Measurements from ENCODE around the gene IGSF3. TPM values are rescaled to one million over a fixed set of nuclear protein-coding genes. Genes with fewer than 3 reads are reported as not detected.

Gene IGSF3
- total and polyA plus RNA-seq, 2 donors (not counting 1 experiment from before 2014, with no cell fraction given), result under 0.01 to 0.02 TPM

DNA sequence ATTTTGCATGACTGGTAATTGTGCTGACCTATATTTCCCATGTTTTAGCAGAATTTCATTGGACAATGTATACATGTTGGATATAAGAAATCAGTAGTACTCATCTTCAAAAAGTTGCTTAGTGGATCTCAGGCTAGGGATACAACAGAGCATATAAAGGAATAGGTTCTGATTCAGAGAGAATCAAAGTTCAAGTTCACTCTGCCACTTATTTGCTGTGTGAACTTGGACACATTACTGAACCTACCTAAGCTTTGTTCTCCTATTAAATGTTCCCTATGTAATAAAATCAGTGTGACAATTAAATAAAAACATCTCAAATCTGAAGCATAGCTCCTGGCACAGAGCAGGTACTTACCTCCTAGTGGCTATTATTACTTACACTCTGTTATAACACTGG is 106.0 kb downstream of the IGSF3 start:
- Histone ChIP-seq H3K9ac (ENCODE audit: insufficient read depth, low read length) (no peak overlapping the region), H3K27me3 (ENCODE audit: control insufficient read depth, insufficient read depth, low read length) (no peaks in the 10 kb centered on the region), H3K79me2 (ENCODE audit: control insufficient read depth, insufficient read depth, low read length) (no peaks in the 10 kb centered on the region), H3K4me1 (ENCODE audit: control insufficient read depth, extremely low read depth, insufficient read depth, low read length) (no peaks in the 10 kb centered on the region), H3K9me3 (ENCODE audit: control insufficient read depth, insufficient read depth, low read depth, low read length) (no peaks in the 10 kb centered on the region), H3K36me3 (ENCODE audit: control insufficient read depth, insufficient read depth, low read length) (no peaks in the 10 kb centered on the region), H2AFZ (ENCODE audit: low read length) (no peak overlapping the region), H3K4me2 (ENCODE audit: extremely low read depth, insufficient read depth, low read length) (no peak overlapping the region), H3K4me3 (replicated peaks in 1 of 4; ENCODE audit: control extremely low read depth in 1 of 4, insufficient read depth in 1 of 4, low read depth in 3 of 4, low read length in 4 of 4) (no peak overlapping the region), H4K20me1 (ENCODE audit: control insufficient read depth, extremely low read depth, insufficient read depth, low read length) (no peaks in the 10 kb centered on the region), H3K27ac (ENCODE audit: insufficient read depth, low read length) (no peak overlapping the region)
- TF ChIP-seq, protein P1, sequence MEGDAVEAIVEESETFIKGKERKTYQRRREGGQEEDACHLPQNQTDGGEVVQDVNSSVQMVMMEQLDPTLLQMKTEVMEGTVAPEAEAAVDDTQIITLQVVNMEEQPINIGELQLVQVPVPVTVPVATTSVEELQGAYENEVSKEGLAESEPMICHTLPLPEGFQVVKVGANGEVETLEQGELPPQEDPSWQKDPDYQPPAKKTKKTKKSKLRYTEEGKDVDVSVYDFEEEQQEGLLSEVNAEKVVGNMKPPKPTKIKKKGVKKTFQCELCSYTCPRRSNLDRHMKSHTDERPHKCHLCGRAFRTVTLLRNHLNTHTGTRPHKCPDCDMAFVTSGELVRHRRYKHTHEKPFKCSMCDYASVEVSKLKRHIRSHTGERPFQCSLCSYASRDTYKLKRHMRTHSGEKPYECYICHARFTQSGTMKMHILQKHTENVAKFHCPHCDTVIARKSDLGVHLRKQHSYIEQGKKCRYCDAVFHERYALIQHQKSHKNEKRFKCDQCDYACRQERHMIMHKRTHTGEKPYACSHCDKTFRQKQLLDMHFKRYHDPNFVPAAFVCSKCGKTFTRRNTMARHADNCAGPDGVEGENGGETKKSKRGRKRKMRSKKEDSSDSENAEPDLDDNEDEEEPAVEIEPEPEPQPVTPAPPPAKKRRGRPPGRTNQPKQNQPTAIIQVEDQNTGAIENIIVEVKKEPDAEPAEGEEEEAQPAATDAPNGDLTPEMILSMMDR (conservative IDR thresholded peaks at IDR 0.05 in 1 of 2, IDR thresholded peaks at IDR 0.05 in 1 of 2; ENCODE audit: low read depth in 1 of 2, low read length in 2 of 2), result no peak
- no peak for TF ChIP-seq EZH2 (IDR thresholded peaks at IDR 0.05; ENCODE audit: low read length, missing control alignments)
- no peak for DNase-seq (ENCODE audit: low read depth in 2 of 2)

DNA sequence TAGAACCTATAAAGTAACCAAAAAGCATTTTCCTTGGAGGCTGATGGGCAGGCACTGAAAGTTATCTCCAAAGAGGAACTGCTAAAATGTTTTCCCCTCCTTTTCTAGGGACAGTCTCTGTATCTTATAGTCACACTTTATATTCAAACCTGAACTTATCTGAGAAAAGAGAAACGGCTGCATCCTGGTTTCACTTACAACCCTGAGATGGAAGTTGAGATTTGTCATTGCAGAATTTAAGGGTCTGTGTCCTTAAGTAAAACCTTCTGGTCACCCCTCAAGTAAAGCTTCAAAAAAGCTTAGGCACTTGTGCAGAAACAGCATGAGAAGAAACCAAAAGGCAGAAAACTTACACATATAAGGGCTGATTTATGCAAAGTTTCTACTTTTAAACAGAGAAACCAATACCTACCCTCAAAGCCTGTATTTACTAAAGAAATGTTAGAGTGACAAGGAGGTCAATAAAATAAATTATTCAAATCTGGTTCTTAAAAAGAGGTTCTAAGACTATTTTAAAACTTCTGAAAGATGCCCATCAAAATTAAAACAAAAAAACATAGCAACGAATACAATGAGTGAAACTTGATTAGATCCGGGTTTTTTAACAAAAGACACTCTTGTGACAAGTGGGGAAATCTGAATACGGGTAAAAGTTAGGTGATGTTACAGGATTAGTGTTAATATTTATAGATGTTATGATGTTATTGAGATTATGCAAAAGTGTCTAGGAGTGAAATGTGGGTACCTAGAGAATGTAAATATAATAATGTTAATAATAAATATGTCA is 106.6 kb downstream of the IGSF3 start:
- Histone ChIP-seq H3K9ac (ENCODE audit: insufficient read depth, low read length) (no peak overlapping the region), H3K4me3 (replicated peaks in 1 of 4; ENCODE audit: control extremely low read depth in 1 of 4, insufficient read depth in 1 of 4, low read depth in 3 of 4, low read length in 4 of 4) (no peak overlapping the region), H3K79me2 (ENCODE audit: control insufficient read depth, insufficient read depth, low read length) (no peaks in the 10 kb centered on the region), H3K36me3 (ENCODE audit: control insufficient read depth, insufficient read depth, low read length) (no peaks in the 10 kb centered on the region), H3K4me2 (ENCODE audit: extremely low read depth, insufficient read depth, low read length) (no peak overlapping the region), H3K4me1 (ENCODE audit: control insufficient read depth, extremely low read depth, insufficient read depth, low read length) (no peaks in the 10 kb centered on the region), H3K9me3 (ENCODE audit: control insufficient read depth, insufficient read depth, low read depth, low read length) (no peaks in the 10 kb centered on the region), H2AFZ (ENCODE audit: low read length) (no peak overlapping the region), H3K27me3 (ENCODE audit: control insufficient read depth, insufficient read depth, low read length) (no peaks in the 10 kb centered on the region), H4K20me1 (ENCODE audit: control insufficient read depth, extremely low read depth, insufficient read depth, low read length) (no peaks in the 10 kb centered on the region), H3K27ac (ENCODE audit: insufficient read depth, low read length) (no peak overlapping the region)
- no peak for DNase-seq (ENCODE audit: low read depth in 2 of 2)
- TF ChIP-seq, protein P1 (conservative IDR thresholded peaks at IDR 0.05 in 1 of 2, IDR thresholded peaks at IDR 0.05 in 1 of 2; ENCODE audit: low read depth in 1 of 2, low read length in 2 of 2), result no peak
- no peak for TF ChIP-seq EZH2 (IDR thresholded peaks at IDR 0.05; ENCODE audit: low read length, missing control alignments)

DNA sequence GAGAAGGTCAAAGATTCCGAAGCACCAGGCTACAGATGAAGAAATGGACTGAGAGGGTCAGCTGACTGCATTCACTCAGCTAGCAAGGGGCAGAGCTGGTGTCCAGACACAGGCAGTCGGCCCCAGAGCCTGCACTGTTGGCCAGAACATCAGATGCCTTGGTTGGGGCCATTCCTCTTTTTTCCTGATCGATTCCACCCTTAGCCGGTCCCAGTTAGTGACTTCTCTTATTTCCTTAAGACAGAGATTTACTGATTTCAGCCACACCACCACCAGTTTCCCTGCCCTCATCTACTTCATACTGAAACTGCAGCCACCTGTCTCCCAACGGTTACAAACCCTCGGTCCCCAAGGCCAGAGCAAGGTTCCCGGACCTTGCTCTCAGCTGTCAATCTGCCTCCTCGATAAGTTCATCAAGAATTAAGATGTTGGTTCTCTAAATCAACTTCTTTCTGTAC is 108.2 kb downstream of the IGSF3 start:
- no peak overlapping the region for H3K9ac ChIP-seq (ENCODE audit: insufficient read depth, low read length)
- H3K27me3 ChIP-seq (ENCODE audit: control insufficient read depth, insufficient read depth, low read length), result no peaks in the 10 kb centered on the region
- H3K79me2 ChIP-seq (ENCODE audit: control insufficient read depth, insufficient read depth, low read length), result no peaks in the 10 kb centered on the region
- H3K27ac ChIP-seq (ENCODE audit: insufficient read depth, low read length), result no peak overlapping the region
- no peaks in the 10 kb centered on the region for H3K4me1 ChIP-seq (ENCODE audit: control insufficient read depth, extremely low read depth, insufficient read depth, low read length)
- no peak for DNase-seq (ENCODE audit: low read depth in 2 of 2)
- no peaks in the 10 kb centered on the region for H3K36me3 ChIP-seq (ENCODE audit: control insufficient read depth, insufficient read depth, low read length)
- no peak overlapping the region for H3K4me2 ChIP-seq (ENCODE audit: extremely low read depth, insufficient read depth, low read length)
- no peaks in the 10 kb centered on the region for H4K20me1 ChIP-seq (ENCODE audit: control insufficient read depth, extremely low read depth, insufficient read depth, low read length)
- no peak overlapping the region for H2AFZ ChIP-seq (ENCODE audit: low read length)
- no peaks in the 10 kb centered on the region for H3K9me3 ChIP-seq (ENCODE audit: control insufficient read depth, insufficient read depth, low read depth, low read length)
- no peak overlapping the region for H3K4me3 ChIP-seq (replicated peaks in 1 of 4; ENCODE audit: control extremely low read depth in 1 of 4, insufficient read depth in 1 of 4, low read depth in 3 of 4, low read length in 4 of 4)
- TF ChIP-seq EZH2 (IDR thresholded peaks at IDR 0.05; ENCODE audit: low read length, missing control alignments), result no peak
- TF ChIP-seq, protein P1 (conservative IDR thresholded peaks at IDR 0.05 in 1 of 2, IDR thresholded peaks at IDR 0.05 in 1 of 2; ENCODE audit: low read depth in 1 of 2, low read length in 2 of 2), result no peak
